Measurements from ENCODE around the gene KPTN. TPM values are rescaled to one million over a fixed set of nuclear protein-coding genes. Genes with fewer than 3 reads are reported as not detected.

The KPTN gene
- total and polyA plus RNA-seq, 2 of the 13 experiments (the other 11 are each of a cell fraction or from before 2014, with no cell fraction given), result 9.1 to 13.3 TPM

DNA sequence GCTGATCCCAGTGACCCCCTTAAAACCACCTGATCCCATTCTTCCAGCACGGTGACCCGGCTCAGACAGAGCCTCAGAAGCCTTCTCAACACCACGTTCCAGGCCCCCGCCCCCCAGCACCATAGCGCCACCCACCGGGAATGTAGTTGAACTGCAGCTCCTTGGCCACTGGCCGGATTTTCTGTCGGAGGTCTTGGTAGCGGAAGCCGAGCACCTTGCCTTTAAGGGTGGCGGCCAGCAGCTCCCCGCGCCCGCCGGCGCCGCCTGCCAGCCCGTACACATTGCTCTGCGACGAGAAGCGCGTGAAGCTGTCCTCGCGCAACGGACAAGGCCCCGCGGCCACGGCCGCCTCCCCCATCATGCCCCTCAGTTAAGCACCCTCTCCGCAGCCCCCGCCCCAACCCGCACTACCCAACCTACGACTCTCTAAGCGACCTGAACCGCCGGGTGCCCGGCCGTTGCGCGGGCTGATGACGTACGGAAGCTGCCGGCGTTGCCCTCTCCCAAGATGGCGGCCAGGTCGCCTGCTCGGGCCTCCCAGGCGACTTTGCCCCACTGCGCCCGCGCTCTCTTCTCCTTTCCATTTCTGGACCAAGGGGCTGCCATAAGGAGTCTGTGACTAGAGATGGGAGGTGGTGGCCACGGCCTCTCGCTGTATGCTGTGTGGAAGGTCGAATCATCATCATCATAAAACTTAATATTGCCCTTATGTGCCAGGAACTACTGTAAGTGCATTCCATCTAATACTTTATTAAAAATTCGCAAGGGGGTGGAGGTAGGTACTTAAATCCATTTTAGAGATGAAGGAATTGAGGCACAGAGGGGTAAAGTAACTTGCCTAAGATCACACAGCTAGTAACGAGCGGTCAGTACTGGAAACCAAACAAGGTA is at the start of gene KPTN (continued):
- TF ChIP-seq, protein P1, sequence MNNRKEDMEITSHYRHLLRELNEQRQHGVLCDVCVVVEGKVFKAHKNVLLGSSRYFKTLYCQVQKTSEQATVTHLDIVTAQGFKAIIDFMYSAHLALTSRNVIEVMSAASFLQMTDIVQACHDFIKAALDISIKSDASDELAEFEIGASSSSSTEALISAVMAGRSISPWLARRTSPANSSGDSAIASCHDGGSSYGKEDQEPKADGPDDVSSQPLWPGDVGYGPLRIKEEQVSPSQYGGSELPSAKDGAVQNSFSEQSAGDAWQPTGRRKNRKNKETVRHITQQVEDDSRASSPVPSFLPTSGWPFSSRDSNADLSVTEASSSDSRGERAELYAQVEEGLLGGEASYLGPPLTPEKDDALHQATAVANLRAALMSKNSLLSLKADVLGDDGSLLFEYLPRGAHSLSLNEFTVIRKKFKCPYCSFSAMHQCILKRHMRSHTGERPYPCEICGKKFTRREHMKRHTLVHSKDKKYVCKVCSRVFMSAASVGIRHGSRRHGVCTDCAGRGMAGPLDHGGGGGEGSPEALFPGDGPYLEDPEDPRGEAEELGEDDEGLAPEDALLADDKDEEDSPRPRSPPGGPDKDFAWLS (CRISPR knock-in tag; IDR thresholded peaks at IDR 0.05; ENCODE audit: borderline replicate concordance), result no peak
- no peak for TF ChIP-seq MTA3 (CRISPR knock-in tag; IDR thresholded peaks at IDR 0.05)
- TF ChIP-seq ZNF326 (CRISPR knock-in tag; IDR thresholded peaks at IDR 0.05; ENCODE audit: borderline replicate concordance), result no peak
- no peak; the same call in 1 of the 2 replicates for TF ChIP-seq SSRP1 (CRISPR knock-in tag; IDR thresholded peaks at IDR 0.05)
- TF ChIP-seq ZNF563 (CRISPR knock-in tag; IDR thresholded peaks at IDR 0.05), result no peak
- TF ChIP-seq ZNF747 (CRISPR knock-in tag; IDR thresholded peaks at IDR 0.05; ENCODE audit: borderline replicate concordance), result peak; percentile 16; the same call in 1 of the 2 replicates
- no peak for TF ChIP-seq TCF12 (IDR thresholded peaks at IDR 0.05)
- peak; percentile 82; the same call in 1 of the 2 replicates for TF ChIP-seq TCF12 (CRISPR knock-in tag; IDR thresholded peaks at IDR 0.05)
- TF ChIP-seq, protein P2, sequence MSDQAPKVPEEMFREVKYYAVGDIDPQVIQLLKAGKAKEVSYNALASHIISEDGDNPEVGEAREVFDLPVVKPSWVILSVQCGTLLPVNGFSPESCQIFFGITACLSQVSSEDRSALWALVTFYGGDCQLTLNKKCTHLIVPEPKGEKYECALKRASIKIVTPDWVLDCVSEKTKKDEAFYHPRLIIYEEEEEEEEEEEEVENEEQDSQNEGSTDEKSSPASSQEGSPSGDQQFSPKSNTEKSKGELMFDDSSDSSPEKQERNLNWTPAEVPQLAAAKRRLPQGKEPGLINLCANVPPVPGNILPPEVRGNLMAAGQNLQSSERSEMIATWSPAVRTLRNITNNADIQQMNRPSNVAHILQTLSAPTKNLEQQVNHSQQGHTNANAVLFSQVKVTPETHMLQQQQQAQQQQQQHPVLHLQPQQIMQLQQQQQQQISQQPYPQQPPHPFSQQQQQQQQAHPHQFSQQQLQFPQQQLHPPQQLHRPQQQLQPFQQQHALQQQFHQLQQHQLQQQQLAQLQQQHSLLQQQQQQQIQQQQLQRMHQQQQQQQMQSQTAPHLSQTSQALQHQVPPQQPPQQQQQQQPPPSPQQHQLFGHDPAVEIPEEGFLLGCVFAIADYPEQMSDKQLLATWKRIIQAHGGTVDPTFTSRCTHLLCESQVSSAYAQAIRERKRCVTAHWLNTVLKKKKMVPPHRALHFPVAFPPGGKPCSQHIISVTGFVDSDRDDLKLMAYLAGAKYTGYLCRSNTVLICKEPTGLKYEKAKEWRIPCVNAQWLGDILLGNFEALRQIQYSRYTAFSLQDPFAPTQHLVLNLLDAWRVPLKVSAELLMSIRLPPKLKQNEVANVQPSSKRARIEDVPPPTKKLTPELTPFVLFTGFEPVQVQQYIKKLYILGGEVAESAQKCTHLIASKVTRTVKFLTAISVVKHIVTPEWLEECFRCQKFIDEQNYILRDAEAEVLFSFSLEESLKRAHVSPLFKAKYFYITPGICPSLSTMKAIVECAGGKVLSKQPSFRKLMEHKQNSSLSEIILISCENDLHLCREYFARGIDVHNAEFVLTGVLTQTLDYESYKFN (CRISPR knock-in tag; conservative IDR thresholded peaks at IDR 0.05), result no peak; the same call in 1 of the 2 replicates
- TF ChIP-seq NFATC3 (CRISPR knock-in tag; IDR thresholded peaks at IDR 0.05), result 0 out of 2 replicates have a peak, but pooled peaks have one; percentile 21
- no peak for TF ChIP-seq DNMT3B (CRISPR knock-in tag; conservative IDR thresholded peaks at IDR 0.05)
- TF ChIP-seq ATF7 (IDR thresholded peaks at IDR 0.05), result no peak
- no peak for TF ChIP-seq ATF7 (CRISPR knock-in tag; IDR thresholded peaks at IDR 0.05)
- no peak for TF ChIP-seq RCOR2 (CRISPR knock-in tag; IDR thresholded peaks at IDR 0.05)
- TF ChIP-seq ZNF275 (CRISPR knock-in tag; IDR thresholded peaks at IDR 0.05; ENCODE audit: borderline replicate concordance), result peak; percentile 73; the same call in 1 of the 2 replicates
- TF ChIP-seq ZNF205 (CRISPR knock-in tag; IDR thresholded peaks at IDR 0.05), result 0 out of 2 replicates have a peak, but pooled peaks have one; percentile 58
- TF ChIP-seq SMAD1 (CRISPR knock-in tag; IDR thresholded peaks at IDR 0.05; ENCODE audit: borderline replicate concordance, low read depth), result no peak
- no peak for TF ChIP-seq TOE1 (CRISPR knock-in tag; IDR thresholded peaks at IDR 0.05)
- TF ChIP-seq ATRX (CRISPR knock-in tag; IDR thresholded peaks at IDR 0.05; ENCODE audit: borderline replicate concordance), result no peak
- TF ChIP-seq REL (CRISPR knock-in tag; conservative IDR thresholded peaks at IDR 0.05), result no peak
- no peak for TF ChIP-seq JUND (CRISPR knock-in tag; IDR thresholded peaks at IDR 0.05)
- 0 out of 2 replicates have a peak, but pooled peaks have one; percentile 39 for TF ChIP-seq ZSCAN29 (CRISPR knock-in tag; conservative IDR thresholded peaks at IDR 0.05)
